Stimulated activated memory B cell treated with anti-CD40 and anti-IgM and Interleukin-4, amounts not matched to agents 10 μg/mL and 1 μg/mL and 100 μg/mL, for 72 hours (primary cell): Measurements from ENCODE around the gene SLC37A1.
"Not testable (repeated sequence)": the region's sequence is repeated elsewhere in the genome, so short reads cannot be mapped to it uniquely, and the experiment has no call there.

ENCODE experiments used
- ATAC-seq: fragments of 150-1000 bp; cut with Tn5 transposase; 2 replicates; pipeline ENCODE4 v1.10.0; 2021
- H3K27ac Mint-ChIP-seq: one replicate; pipeline ENCODE4 v1.8.0; 2022; ENCODE audit warnings: mild to moderate bottlenecking, mixed read lengths
- H3K27me3 Mint-ChIP-seq: one replicate; pipeline ENCODE4 v1.8.0; 2022; ENCODE audit warnings: mixed read lengths
- H3K36me3 Mint-ChIP-seq: one replicate; pipeline ENCODE4 v1.8.0; 2022; ENCODE audit warnings: mixed read lengths
- H3K4me1 Mint-ChIP-seq: one replicate; pipeline ENCODE4 v1.8.0; 2022; ENCODE audit warnings: mixed read lengths
- H3K4me3 Mint-ChIP-seq: one replicate; pipeline ENCODE4 v1.8.0; 2022; ENCODE audit warnings: mild to moderate bottlenecking, moderate library complexity, mixed read lengths
- H3K9me3 Mint-ChIP-seq: one replicate; pipeline ENCODE4 v1.8.0; 2022; ENCODE audit warnings: mixed read lengths

The SLC37A1 gene

DNA sequence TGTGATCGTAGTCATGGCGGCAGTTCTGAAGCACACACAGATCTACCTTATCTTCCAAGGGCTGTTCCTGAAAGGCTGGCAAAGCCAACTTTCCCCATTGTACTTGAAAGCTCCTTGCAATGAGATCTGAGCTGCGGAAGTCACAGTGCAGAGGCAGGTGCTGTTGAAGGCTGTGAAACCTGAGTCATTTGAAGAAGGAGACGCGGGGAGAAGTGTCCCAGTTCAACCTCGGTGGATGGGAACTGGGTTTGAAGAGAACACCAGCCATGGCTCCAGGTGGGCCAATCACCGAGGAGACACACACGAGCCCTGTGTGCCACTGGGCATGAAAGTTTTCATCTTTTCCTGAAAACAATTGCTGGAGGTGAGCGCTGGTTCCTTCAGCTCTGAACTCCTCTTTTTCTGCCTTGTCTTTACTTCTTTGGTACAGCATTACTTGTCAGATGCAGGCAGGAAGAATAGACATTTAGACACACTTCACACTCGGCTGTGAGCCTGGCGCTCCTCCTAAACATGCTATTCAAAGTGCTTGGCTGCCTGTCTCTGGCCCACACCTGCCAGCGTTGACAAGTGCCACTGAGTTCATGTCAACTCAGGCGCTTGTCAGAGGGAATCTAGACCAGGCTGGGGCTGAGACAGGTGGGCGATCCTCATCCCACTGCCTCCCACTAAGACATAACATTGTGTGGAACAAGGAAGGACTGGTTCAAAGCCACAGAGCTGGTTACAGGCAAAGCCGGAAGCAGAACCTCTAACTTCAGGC lies 114.1 kb downstream of the SLC37A1 start:
- Mint-ChIP-seq H3K36me3 (no peaks in the 10 kb centered on the region), H3K4me3 (no peak overlapping the region), H3K27me3 (peaks cover 36% of the 10 kb centered on the region), H3K4me1 (no peaks in the 10 kb centered on the region), H3K9me3 (no peaks in the 10 kb centered on the region), H3K27ac (no peak overlapping the region)
- ATAC-seq, result no peak

DNA sequence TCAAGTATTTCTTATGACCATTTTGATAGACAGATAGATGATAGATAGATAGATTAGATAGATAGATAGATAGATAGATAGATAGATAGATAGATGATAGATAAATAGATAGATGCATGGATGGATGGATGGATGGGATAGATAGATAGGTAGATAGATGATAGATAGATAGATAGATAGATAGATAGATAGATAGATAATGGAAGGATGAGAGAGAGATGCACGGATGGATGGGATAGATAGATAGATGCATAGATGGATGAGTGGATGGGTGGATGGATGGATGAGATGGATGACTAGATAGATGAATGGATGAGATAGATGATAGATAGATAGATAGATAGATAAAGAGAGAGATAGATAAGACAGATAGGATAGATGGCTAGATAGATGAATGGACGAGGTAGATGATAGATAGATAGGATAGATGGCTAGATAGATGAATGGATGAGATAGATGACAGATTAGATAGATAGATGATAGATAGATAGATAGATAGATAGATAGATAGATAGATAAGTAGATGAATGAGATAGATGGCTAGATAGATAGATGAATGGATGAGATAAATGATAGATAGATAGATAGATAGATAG lies 114.9 kb downstream of the SLC37A1 start:
- not testable (repeated sequence) for H3K4me3 Mint-ChIP-seq, H3K9me3 Mint-ChIP-seq, H3K4me1 Mint-ChIP-seq, H3K27ac Mint-ChIP-seq, H3K36me3 Mint-ChIP-seq, ATAC-seq
- H3K27me3 Mint-ChIP-seq, result peaks cover 31% of the 10 kb centered on the region

DNA sequence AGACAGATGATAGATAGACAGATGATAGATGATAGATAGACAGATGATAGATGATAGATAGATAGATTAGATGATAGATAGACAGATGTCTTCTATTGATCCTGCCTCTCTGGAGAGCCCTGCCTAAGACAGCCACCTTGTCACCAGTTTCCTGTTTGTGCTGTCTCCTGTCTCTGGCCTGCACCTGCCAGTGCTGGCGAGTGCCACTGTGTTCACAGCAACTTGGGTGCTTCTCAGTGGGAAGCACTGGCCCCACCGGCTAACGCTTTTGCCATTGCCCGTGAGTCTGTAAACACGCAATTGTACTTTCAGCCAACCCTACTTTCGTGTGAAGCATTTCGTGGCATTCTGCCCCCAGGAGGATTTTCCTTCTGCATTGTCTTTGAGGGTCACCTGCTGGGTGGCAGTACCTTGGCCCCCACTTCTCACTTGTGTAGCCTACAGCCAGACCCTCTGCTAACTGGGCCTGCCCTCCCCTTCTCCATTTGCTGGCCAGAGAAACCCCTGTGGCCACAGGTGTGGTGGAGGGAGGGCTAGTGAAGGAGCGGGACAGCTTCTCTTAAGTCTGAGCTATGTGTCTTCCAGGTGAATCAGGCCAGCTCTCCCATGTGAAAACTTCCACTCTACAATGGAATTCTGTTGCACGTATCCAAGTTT lies 116.4 kb downstream of the SLC37A1 start:
- Mint-ChIP-seq H3K36me3 (no peaks in the 10 kb centered on the region), H3K4me3 (no peak overlapping the region), H3K27ac (no peak overlapping the region), H3K27me3 (peaks cover 19% of the 10 kb centered on the region), H3K4me1 (no peaks in the 10 kb centered on the region), H3K9me3 (no peaks in the 10 kb centered on the region)
- ATAC-seq, result no peak

DNA sequence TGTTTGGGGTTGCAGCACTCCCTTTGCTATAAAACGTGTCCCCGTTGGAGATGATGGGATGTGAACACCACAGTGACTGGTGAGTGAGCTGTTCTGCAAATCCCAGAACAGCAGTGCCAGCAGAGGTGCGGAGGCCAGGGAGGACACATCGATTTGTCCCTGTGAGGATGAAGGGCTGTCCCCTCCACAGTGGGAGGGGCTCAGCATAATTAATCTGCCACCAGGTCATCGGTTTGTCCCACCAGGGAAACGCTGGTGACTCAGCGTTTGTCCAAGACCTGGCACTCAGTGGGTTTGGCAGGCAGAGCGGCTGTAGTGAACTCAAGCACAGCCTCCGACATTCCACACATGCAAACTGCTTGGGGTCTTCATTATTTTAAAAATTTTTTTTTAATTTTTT lies 117.0 kb downstream of the SLC37A1 start:
- H3K4me1 Mint-ChIP-seq, result no peaks in the 10 kb centered on the region
- H3K27me3 Mint-ChIP-seq, result peaks cover 19% of the 10 kb centered on the region
- no peak overlapping the region for H3K27ac Mint-ChIP-seq
- H3K36me3 Mint-ChIP-seq, result no peaks in the 10 kb centered on the region
- no peak for ATAC-seq
- H3K4me3 Mint-ChIP-seq, result no peak overlapping the region
- H3K9me3 Mint-ChIP-seq, result no peaks in the 10 kb centered on the region
